GM21526 (cell line): Measurements from ENCODE around the gene CRMP1.
A peak's percentile ranks its signal among the peaks of the same experiment; 100 is the strongest.
"Not testable (repeated sequence)": the region's sequence is repeated elsewhere in the genome, so short reads cannot be mapped to it uniquely, and the experiment has no call there.

ENCODE experiments used
- ATAC-seq: cut with Tn5 transposase; IDR thresholded peaks from one replicate; pipeline ENCODE4 v1.9.1; 2021; ENCODE audit warnings: moderate library complexity; ENCODE audit not compliant: unreplicated experiment, low FRiP score

The CRMP1 gene

DNA sequence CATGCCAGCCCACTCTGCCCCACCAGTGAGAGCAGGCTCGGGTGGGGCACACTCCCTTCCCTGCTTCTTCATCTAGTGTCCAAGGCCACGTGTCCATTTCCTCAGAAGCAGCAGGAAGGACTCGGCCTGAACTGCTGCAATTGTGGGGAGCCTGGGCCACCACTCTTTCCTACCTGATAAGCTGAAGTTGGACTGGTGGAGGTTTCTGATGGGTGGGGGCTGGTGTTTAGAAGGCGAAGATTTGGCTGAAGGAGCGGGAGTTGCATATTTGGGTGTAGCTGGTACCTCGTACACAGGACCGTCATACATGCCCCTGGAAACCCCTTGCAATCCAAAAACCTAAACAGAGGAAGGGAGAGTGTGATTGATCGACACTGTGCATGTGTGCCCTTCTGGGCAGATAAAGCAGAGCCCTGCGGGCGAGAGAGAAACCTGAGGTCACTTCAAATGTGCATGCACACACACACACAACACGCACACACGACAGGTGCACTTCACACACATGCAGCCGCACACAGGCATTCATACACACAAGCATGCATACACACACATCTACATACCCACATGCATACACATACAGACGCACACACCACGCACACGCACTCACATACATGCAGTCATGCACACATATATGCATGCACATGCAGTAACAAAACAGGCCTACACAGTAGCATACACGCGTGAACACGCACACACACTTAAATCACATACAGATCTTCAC, 67.4 kb downstream of the CRMP1 start:
- ATAC-seq = no peak

DNA sequence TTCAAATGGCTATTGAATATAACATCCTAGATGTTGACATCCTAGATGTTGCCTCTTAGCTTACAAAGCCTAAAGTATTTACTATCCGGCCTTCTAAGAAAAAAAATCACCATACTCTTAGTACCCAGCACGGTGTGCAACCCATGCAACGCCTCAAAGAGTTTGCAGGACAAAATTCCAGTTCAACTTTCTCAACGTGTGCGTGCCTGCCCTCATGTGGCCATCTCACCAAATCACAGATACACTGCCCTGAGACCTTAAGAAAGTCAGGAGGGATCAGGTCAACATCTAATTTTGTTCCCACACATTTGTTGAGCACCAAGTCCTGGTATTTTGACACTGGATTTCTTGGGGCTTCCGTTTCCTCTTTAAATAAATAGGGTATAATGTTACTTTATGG, 68.3 kb downstream of the CRMP1 start:
- no peak for ATAC-seq

DNA sequence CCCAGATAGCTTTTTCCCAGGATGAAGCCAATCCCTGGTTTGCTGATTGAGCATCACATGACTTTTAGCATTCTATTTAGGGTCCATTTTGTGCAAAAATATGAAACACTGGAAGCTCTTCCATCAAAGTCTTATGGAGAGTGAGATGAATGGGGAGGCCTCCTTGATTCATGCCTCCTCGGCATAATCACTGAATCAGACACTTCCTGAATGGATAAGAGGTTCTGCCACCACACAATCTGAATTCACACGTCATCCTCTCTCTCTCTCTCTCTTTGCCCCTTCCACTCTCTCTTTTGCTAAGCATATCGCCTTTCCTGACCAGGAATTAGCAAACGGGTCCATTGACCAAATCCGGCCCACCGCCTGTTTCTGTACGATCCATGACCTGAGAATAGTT, 68.7 kb downstream of the CRMP1 start:
- ATAC-seq = no peak

DNA sequence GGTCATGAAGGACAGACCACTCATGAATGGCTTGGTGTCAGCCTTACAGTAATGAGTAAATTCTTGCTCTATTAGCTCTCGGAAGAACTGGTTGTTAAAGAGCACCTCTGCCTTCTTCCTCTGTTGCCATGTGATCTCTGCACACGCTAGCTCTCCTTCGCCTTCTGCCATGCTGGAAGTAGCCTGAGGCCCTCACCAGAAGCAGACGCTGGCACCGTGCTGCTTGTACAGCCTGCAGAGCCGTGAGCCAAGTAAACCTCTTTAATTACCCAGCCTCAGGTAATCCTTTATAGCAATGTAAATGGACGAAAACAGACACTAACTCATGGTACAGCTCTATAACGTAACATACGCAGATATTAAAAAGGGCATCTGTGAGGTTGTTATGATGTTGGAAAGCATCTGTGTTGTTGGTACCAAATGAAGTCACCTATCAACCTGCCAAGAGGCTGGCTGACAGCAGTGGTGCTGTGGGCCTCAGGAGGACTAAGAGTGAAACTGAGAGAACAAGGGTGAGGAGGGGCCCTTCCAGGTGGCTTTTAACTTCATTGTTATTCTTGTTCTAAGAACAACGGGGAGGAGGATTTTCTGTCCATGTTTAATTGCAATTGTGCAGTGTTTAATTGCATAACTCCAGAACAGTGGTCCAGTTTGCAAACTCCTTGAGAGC, 69.2 kb downstream of the CRMP1 start:
- no peak for ATAC-seq

DNA sequence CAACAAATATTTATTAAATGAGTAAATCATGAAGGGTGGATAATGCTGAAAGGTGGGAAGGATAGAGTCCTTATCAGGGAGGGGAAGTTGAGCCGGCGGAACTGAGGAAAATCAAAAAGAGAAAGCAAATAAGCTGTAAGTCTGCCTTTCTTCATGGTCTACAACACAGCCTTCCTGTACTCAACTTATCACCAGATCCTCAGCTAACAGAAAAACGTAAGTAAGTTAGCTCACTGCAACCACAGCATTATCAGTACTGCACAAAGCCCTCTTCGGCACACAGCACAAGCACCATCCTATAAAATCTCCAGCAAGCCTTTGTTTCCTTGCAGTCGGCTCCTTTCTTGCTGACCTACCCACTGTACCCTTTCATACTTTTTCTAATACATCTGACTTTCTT, 70.3 kb downstream of the CRMP1 start:
- ATAC-seq = no peak

DNA sequence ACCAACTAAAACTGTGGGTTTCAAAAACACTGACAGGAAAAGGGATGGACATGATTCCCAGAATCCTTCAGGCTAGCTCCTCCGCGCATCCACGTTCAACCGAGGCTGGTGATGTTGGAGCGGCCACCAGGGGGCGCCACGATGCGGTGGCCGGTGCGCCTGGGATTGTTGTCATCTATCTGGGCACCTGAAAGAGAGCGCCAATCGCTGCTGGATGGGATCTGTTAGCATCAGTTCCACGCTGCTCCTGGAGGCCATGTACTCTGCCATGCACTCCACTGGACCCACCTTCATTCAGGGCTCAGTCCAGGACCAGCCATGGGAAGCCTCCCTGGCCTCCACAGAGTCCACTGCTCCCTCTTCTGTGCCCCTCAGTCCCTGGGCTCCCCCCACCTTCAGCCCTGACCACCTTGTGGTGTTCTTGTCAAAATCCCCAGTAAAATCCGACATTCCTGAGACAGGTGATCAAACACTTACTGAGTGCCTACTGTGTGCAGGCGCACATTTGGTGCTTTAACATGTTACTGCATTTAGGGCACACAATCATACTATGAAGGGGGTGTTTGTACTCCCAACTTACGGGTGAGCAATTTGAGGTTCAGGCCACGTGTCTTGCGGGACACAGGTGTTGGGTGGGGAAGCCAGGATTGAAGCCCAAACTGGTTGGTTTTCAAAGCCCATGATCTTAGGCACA, 71.1 kb downstream of the CRMP1 start:
- ATAC-seq = no peak

DNA sequence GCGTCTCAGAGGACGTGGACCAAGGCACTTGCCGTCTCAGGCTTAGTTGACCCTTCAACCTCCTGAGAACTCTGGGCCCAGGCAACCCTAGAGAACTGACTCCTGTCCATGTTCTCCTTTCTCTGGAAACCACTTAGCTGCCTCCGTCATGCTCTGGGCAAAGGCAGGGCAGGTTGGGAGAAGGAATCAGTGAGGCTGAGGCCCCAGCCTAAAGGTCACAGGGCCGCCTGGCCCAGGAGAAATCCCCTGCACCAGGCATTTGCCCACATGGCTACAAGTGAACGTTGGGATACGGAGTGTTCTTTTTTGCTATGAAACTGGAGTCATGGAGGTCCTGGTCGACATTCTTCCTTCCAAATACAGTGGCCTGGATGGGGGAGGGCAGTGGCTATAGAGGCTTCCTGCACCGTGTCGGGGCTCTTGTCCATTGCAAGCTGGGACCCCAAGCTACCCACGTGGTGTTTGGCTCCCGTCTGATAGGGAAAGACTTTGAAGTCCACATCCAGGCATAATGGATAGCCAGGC, 76.0 kb downstream of the CRMP1 start:
- ATAC-seq = no peak

DNA sequence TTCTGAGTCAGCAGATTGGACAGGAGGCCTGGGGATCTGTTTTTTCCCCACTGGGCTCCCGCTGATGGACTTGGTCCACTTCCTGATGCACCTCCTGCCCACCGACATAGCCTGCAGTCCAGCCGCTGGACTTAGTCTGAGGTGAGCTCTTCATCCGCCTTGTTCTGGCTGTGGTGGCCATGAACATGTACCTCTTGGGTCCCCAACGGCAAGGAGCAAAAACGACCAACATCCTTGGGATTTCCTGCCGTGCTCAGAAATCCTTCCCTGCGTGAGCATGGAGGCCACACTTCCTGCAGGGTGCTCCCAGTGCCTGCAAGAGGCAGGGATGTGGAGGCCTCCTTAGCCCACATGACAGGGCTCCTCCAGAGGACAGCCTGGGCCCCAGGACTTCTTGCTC, 76.8 kb downstream of the CRMP1 start:
- ATAC-seq = no peak

DNA sequence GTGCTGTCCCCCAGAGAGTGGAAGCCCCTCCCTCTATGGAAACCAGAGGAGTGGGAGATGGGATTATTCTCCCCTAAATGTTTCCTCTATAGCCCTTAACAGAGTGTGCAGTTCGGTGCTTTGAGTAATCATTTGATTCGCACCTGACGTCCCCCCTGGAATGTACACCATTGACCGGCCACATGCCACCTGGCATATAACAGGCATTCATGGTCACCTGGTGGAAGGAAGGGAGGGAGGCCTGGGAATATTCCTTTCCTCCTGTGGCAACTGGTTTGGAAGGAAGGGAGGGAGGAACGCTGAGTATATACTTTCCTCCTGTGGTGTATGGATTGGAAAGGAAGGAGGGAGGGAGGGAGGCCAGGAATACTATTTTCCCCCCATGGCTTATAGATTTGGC, 77.2 kb downstream of the CRMP1 start:
- ATAC-seq = no peak

DNA sequence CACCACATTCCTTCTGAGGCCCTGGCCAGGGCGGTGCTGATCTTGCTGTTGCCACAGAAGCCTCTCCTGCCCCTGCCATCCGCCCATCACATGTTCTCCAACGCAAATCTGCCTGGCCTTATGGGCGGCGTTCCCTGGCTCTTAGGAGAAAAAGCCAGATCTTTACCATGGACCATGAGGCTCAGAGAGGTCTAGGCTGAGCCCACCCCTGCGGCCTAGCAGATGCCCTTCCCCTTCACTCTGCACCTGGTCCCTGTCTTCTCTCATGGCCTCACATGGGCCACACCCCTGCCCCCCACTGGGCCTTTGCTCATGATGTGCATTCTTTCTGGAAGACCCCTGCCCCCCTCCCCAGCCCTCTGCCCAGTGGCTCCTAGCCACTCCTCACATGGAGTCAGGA, 78.5 kb downstream of the CRMP1 start:
- ATAC-seq = no peak

DNA sequence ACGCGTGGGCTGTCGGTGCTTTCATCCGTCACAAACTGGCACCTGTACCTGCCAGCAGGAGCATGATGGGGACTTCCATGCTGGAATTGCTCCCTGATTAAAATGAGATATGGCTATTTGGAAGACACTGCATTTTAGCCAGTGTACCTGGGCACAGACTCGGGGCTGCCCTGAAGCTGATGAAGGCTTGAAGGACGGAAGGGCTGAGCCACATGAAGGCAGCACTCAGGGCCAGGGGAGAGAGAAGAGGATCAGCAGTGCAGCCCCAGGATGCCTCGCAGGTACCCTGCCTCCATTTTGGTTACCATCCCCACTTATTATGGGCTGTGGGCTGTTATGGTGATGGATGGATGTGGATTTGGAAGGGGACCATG, 79.0 kb downstream of the CRMP1 start:
- no peak for ATAC-seq

DNA sequence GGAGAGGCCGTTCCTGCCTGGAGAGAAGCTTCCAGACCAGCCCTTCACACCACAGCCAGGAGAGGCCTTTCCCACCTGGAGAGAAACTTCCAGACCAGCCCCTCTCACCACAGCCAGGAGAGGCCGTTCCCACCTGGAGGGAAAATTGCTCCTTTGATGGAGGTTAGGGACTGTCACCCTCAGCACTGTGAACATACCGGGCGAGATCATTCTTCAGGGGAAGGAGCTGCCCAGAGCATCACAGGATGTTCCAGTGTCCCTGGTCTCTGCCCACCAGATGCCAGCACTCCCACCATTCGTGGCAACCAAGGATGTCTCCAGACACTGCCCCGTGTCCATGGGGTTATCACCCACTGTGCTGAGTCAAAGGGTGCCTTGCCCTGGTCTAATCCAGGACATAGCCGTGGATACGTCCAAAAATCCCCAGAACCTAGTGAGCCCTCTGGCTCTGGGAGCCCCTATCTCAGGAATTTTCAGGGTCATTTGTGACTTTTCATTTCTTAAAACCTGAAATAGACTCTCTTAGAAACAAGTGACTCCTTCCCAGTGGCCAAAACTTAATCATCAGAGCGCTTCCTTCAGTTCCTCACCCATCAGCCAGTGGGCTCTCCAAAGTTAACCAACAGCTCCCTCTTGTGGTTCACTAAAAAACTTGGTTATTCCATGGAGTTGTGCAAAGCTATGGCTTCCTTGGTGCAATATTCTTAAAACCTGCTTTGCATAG, 80.2 kb downstream of the CRMP1 start:
- ATAC-seq = peak; percentile 68

DNA sequence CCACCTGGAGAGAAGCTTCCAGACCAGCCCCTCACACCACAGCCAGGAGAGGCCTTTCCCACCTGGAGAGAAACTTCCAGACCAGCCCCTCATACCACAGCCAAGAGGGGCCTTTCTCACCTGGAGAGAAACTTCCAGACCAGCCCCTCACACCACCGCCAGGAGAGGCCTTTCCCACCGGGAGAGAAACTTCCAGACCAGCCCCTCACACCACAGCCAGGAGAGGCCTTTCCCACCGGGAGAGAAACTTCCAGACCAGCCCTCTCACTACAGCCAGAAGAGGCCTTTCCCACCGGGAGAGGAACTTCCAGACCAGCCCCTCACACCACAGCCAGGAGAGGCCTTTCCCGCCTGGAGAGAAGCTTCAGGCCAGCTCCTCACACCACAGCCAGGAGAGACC, 80.8 kb downstream of the CRMP1 start:
- ATAC-seq = not testable (repeated sequence)

DNA sequence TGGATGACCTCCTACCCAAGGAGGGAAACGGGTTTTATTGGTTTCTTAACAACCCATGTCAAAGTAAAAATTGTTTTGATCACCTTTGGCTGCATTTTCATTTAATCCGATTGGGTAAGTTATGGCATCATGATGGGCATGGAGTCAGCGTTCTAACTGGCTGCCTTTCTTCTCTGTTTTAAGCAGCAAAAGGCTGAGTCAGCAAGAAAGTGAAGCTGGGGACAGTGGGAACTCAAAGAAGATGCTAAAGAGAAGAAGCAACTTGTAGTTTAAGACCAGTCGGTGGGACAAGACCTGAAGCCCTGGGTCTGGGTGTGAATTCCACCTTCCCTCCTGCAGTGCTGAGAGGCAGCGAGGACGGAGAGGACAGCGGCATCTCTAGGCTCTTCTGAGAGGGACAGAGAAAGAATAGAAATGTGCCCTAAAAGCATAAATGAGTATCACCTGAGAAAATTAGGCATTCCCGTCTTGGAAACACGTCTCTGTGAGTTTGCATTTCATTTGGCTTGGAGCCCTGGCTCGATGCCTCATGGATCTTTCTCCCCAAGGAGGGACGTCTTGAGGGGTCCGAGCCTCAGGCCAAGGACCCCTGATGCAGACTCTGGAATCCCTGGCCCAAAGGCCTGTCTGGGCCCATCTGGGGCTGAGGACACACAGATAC, 82.0 kb downstream of the CRMP1 start:
- ATAC-seq = no peak

DNA sequence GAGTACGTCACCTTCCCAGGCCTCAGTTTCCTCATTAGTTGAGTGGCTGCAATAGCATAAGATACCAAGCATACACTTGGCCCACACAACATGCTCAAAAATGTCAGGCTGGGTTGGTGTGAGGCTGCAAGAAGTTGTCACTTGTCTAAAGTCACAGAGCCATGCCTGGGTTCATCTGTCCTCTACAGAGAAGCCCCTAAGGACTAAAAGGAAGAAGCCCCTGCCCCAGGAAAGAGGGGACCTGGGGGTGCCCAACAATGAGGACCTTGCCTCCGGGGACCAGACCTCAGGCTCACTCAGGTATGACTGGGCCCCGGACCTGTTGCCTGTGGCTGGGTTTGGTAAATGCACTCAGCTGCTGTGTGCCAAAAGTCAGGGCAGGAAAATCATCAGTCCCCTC, 82.7 kb downstream of the CRMP1 start:
- no peak for ATAC-seq

DNA sequence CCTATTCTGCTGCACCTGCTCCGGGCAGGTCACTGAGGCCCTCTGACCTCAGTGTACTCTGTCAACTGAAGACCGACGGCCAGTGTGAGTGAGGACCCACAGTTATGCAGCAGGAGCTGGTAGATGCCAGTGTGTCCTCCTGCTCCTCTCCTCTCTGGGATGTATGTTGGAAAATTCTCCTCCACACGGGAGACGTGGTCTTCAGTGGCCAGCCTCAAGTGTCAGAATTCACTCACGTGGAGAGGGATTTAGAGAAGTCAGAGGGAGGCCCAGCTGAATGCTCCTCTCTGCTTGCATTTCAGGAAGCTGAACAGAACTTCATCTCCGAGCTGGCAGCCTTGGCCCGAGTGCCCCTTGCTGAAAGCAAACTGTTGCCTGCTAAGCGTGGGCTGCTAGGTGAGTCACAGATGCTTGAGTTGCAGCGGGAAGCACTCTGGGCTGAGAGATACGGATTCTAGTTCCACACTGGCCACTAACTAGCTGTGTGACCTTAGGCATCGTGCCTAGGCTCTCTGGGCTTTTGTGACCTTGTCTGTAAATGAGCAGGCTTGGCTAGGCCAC, 83.6 kb downstream of the CRMP1 start:
- ATAC-seq = no peak

DNA sequence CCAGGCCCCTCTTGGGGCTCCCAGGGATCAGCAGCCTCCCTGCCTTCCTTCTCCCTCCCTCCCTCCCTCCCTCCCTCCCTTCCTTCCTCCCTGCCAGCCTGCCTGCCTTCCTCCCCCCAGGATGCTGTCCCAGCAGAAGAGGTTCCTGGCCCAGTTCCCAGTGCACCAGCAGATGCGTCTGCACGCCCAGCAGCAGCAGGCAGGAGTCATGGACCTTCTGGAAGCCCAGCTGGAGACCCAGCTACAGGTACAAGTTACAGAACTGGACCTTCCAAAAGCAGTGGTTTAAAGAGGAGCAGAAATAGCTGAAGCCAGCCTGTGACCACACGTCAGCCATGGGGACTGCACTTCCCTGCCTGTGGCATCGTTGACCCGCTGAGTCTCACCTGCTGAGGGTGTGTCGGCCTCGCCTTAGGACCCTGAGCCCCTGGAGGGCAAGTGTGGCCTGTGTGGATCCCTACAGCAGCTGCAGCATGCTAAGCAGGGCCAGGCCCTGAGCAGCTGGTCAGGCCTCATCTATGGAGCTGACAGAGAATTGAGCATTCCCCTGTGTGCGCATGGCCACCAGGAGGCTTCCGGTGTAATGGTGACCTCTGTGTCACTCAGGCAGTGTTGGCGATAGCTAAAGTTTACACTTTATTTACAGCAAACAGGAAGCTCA, 84.7 kb downstream of the CRMP1 start:
- no peak for ATAC-seq

DNA sequence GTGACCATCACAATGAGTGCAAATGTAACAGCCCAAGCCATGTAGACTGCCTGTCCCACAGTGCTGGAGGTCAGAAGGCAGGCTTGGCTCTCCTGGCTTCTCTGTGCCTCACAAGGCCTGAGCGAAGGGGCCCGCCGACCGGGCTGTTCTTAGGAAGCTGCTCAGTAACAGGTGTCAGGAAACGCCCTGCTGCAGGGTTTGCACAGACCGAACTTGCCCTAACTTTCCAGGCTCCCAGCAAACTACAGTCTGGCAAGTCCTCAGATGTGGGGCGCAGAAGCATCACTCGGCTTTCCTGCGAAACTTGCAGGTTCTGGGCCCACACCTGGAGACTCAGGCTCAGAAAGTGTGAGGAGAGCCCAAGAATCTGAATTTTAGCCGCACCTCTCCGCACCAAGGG, 87.6 kb downstream of the CRMP1 start:
- no peak for ATAC-seq

DNA sequence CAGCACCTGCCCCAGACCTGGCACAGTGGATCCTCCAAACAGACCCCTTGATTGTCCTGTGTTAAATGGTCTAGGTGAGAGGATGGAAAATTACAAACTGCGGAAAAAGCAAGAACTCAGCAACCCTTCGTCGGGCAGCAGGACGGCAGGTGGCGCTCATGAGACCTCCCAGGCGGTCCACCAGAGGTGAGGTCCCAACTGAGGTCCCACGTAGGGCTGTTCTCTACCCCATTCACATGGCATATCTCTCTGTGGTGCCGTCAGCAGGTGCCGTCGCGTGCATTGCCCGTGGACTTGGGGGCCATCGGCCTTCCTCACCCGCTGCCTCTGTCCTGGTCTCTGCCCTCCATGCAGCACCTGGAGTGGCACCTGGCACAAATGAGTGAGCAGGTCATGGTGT, 88.2 kb downstream of the CRMP1 start:
- ATAC-seq = no peak

DNA sequence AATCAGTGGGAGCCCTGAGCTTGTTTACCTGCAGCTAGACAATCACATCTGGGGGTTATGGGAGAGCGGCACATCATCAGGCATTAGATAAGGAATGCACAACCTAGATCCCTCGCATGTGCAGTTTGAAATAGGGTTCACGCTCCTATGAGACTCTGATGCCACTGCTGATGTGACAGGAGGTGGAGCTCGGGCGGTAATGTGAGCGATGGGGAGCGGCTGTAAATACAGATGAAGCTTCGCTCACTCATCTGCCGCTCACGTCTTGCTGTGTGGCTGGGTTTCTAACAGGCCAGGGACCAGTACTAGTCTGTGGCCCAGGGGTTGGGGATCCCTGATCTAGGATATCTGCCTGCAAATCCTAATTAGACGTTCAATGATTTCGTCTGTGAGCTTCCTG, 90.3 kb downstream of the CRMP1 start:
- ATAC-seq = no peak
